A549 (cell line): ENCODE measurements around the gene SMIM14.

Experiments
- CHD2 ChIP-seq: fragments of 150-350 bp; IDR thresholded peaks from 2 replicates; pipeline ENCODE4 v1.6.1; 2014; ENCODE audit warnings: low read length; ENCODE audit not compliant: partially characterized antibody
- CTCF ChIP-seq: fragments of >200 bp; sonication (Bioruptor Twin); formaldehyde crosslinking; IDR thresholded peaks from 3 replicates; pipeline ENCODE4 v1.5.1; 2016
- EP300 ChIP-seq, 2 experiments: fragments of >200 bp; sonication (Bioruptor Twin); formaldehyde crosslinking; IDR thresholded peaks; 2 replicates in 1 of 2; 3 replicates in 1 of 2; pipeline ENCODE4 v1.6.1; 2016 to 2017
- HDAC2 ChIP-seq: fragments of 200-600 bp; sonication (generic); IDR thresholded peaks from 2 replicates; pipeline ENCODE4 v1.6.1; 2016
- HMGXB4 ChIP-seq: fragments of 250-450 bp; sonication (Bioruptor Pico); IDR thresholded peaks from 2 replicates; pipeline ENCODE4 v1.5.0; 2021; ENCODE audit warnings: mild to moderate bottlenecking, moderate library complexity, borderline replicate concordance
- KDM1A ChIP-seq: fragments of 200-600 bp; sonication (generic); IDR thresholded peaks from 2 replicates; pipeline ENCODE4 v1.6.1; 2016; ENCODE audit warnings: low read depth, mild to moderate bottlenecking
- MYC ChIP-seq: IDR thresholded peaks from 2 replicates; pipeline ENCODE4 v1.6.1; 2012; ENCODE audit warnings: mild to moderate bottlenecking, inconsistent platforms, low read length, improper control_type of control experiment, borderline replicate concordance
- POLR2A ChIP-seq: IDR thresholded peaks from 2 replicates; pipeline ENCODE4 v1.6.1; 2012; ENCODE audit warnings: mild to moderate bottlenecking, low read length
- RAD21 ChIP-seq, 2 experiments: fragments of >200 bp in 1 of 2; sonication (Bioruptor Twin) in 1 of 2; formaldehyde crosslinking in 1 of 2; IDR thresholded peaks in 1 of 2; conservative IDR thresholded peaks in 1 of 2; 2 replicates in 1 of 2; 3 replicates in 1 of 2; pipeline ENCODE4 v1.6.1; 2012 to 2018; ENCODE audit warnings: inconsistent platforms in 1 of 2
- REST ChIP-seq: fragments of 200-600 bp; sonication (generic); IDR thresholded peaks from 2 replicates; pipeline ENCODE4 v1.6.1; 2016; ENCODE audit warnings: antibody characterized with exemption, mild to moderate bottlenecking, moderate library complexity
- RFX5 ChIP-seq: fragments of 450-650 bp; IDR thresholded peaks from 2 replicates; pipeline ENCODE4 v1.7.1; 2014; ENCODE audit warnings: antibody characterized with exemption, mild to moderate bottlenecking, moderate library complexity
- TP53 ChIP-seq: fragments of 250-450 bp; sonication (Bioruptor Pico); IDR thresholded peaks from 2 replicates; pipeline ENCODE4 v1.5.0; 2021; ENCODE audit warnings: mild to moderate bottlenecking, moderate library complexity

- TF ChIP-seq CTCF, result no peak
- TF ChIP-seq KDM1A, result no peak
- TF ChIP-seq RFX5, result no peak
- TF ChIP-seq RAD21 (conservative IDR thresholded peaks at IDR 0.05 in 1 of 2, IDR thresholded peaks at IDR 0.05 in 1 of 2), result no peak
- TF ChIP-seq EP300 (IDR thresholded peaks at IDR 0.05), result no peak
- TF ChIP-seq POLR2A, result no peak
- TF ChIP-seq MYC, result no peak
- TF ChIP-seq CHD2, result no peak
- no peak for TF ChIP-seq HMGXB4 (CRISPR knock-in tag)
- no peak for TF ChIP-seq HDAC2
- no peak for TF ChIP-seq TP53
- TF ChIP-seq REST, result no peak
Observed at GRCh38 chr4:39641451-39641850, 2.8 kb upstream of the SMIM14 start.
